CD4-positive, alpha-beta T cell treated with Interleukin-15 for 4 hours (primary cell): ENCODE data around the gene GLIS1.

Source experiments
- DNase-seq: peaks from one replicate; pipeline ENCODE4 v3.0.0-alpha.2; 2020; ENCODE audit warnings: low spot score

GLIS1 gene

GRCh38 chr1:53529555-53529954 is 209.4 kb downstream of the GLIS1 start:
- no peak for DNase-seq

GRCh38 chr1:53527368-53527767 is 211.6 kb downstream of the GLIS1 start:
- DNase-seq: no peak

GRCh38 chr1:53526451-53527101 is 212.4 kb downstream of the GLIS1 start:
- DNase-seq: no peak

GRCh38 chr1:53525595-53525994 is 213.4 kb downstream of the GLIS1 start:
- no peak for DNase-seq

GRCh38 chr1:53524428-53525375 is 214.3 kb downstream of the GLIS1 start:
- DNase-seq: no peak

- DNase-seq: no peak
These were observed 216.9 kb downstream of the GLIS1 start for GRCh38 chr1:53521924-53522552.

- no peak for DNase-seq
These were observed 218.5 kb downstream of the GLIS1 start for GRCh38 chr1:53520481-53520880.

DNA sequence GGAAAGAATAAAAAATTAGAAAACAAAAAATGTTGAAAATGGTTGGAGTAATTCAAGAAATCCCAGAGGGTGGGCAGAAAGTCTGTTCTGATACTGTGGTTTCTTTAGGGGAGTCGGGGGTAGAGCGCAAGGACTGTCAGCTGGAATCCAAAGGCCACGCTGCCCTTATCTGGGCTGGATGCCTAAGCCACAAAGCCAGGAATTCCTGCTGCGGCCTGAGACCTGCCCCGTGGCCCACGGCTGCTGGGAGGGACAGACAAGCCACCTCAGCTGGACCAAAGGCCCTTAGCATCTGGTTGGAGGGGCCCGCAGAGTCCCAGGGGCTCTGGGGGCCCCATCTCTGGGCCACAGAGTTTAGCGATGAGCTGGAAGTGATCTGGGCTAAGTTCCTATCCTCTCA is 219.5 kb downstream of the GLIS1 start:
- DNase-seq: no peak

DNA sequence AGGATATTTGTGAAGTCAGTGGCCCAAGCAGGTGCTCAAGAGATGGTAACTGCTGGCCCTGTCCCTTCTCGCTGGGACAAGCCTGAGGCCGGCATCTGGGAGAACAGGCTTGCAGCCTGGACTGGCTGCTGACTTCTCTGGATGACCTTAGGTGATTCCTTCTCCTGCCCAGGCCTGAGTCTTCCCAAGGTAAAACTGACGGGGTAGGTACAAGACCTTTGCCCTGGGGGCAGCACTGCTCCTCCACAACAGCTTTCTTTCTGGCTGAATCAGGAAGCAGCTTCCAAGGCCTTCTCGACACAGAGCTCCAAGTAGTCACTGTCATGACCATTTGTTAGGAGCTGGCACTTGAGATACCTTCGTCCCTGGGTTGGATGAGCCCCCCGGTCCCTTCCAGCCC is 220.2 kb downstream of the GLIS1 start:
- no peak for DNase-seq

DNA sequence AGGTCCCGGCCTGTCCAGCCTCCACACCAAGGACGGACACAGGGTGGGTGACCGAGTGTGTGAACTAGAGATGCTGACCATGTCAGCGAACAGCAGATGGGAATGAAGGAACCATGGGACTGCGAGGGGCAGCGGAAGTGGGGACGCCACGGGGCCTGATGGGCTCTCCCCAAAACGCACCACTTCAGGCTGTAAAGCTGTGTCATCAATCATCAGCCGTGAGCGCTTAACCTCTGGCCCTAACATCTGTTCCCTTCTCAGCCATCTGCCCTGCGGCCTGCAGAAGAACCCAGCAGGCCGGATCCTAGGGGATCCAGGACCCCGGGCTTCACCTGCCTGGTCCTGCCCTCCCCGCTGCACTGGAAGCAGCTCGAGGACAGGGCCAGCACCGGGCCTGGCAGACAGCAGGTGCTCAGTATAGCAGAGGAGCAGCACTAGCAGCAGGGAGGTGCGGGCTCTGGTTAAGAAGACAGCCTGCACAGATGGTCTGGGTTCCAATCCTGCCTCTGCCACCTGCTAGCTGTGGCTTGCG is 221.1 kb downstream of the GLIS1 start:
- DNase-seq: no peak

GRCh38 chr1:53517109-53517508 is 221.9 kb downstream of the GLIS1 start:
- DNase-seq: no peak

DNA sequence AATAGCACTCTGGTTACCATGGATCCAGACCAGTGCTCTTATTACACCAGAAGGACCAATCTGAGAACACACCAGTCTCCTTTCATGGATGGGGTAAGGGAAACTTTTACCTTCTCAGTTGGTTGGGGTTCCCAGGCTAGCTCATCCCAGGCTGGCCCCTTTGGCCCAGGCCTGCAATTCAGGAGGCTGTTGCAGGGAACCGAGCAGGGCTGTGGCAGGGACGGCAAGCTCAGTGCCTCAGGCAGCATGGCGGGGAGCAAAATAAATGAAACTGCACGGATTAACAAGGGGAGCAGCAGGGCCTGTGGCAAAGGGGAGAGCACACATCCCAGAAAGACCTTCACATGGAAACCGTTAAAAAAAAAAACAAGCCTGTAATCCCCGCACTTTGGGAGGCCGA is 222.8 kb downstream of the GLIS1 start:
- no peak for DNase-seq

- DNase-seq: no peak
These were observed 224.5 kb downstream of the GLIS1 start for GRCh38 chr1:53514436-53514835.

GRCh38 chr1:53513846-53514245 is 225.1 kb downstream of the GLIS1 start:
- DNase-seq: no peak

DNA sequence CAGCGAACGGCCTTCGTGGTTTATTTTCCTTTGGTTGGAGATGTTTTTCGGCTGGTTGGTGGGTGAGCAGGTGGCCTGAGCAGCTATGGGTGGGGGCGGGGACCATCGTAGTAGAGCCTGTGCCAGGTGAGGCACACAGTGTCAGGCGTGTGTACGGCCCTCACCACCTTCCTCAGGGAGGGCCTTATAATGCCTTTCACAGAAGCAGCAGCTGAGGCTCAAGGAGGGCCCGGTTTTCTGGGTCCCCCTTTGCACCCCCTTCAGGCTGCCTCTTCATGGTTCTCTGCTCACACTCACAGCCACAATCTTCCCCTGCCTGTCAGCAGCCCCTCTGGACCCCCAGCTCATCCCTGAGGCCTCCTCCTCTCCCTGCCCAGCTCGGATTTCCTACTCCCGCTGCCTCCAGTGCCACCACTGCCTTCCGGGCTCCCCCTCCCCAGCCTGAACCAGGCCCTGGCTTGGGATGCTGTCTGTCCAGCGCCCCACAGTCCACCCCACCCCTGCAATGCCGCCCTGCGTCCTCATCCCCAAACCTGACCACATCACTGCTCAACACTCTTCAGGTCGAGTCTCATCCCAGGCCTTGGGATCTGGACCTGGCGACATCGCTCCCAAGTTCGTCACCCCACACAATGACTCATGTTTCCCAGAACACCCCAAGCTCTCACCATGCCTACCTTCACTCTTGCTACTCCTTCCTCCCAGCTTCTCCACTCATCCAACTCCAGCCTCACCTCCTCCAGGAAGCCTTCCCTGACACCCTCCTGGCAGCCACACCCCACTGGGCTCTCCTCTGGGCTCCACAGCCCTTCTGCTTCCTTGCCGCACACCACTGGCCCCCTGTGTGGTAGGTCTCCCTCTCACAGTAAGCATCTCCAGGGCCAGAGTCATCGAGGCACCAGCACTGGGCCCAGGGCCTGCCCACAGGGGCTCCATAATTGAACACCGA is 225.9 kb downstream of the GLIS1 start:
- DNase-seq: no peak

- no peak for DNase-seq
These were observed 226.8 kb downstream of the GLIS1 start for GRCh38 chr1:53511933-53512806.

- no peak for DNase-seq
These were observed 227.5 kb downstream of the GLIS1 start for GRCh38 chr1:53511323-53511932.

DNA sequence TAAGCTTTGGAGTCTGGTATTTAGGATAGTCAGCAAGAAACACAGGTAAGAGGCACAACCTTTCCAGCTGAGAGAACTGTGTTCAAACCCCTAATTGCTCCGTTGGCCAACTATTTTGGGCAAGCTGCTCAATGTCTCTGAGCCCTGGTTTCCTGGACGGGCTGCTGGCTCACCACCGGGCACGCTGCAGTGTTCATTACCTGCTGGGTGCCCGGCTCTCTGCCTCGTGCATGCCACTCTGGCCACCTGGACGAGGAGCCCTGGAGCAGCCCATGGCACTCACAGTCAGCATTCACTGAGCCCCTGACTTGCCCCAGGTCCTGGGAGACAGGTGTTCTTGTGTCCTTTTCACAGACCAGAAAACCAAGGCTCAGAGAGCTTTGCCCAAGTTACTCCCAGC is 228.7 kb downstream of the GLIS1 start:
- no peak for DNase-seq

DNA sequence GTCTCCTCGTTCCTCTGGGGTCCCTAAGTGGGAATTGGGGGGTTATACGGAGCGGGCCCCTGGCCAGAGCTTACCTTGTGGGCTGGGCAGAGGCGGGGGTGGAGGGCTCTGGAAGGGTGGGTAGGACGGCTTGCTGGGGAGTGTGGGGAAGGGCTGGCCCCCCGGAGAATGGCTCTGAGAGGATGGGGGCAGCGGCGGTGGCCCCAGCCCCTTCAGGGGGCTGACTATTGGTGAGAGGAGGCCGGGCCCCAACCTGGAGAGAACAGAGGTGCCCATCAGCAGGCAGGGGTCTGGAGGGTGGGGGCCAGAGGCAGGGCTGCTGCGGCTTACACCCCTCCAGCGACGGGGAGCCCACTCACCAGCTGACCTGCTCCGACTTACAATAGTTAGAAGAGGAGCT is 229.2 kb downstream of the GLIS1 start:
- no peak for DNase-seq
